Kidney capillary endothelial cell (primary cell): Measurements from ENCODE around the gene ASB4.
A peak's percentile ranks its signal among the peaks of the same experiment; 100 is the strongest.
"Not testable (repeated sequence)": the region's sequence is repeated elsewhere in the genome, so short reads cannot be mapped to it uniquely, and the experiment has no call there.

Experiments
- DNase-seq: peaks from one replicate; pipeline ENCODE4 v3.0.0-alpha.2; 2018; ENCODE audit warnings: low spot score

ASB4 gene

GRCh38 chr7:95485391-95486123 lies at the start of gene ASB4:
TSS of gene ASB4 (plus strand) at chr7:95485943. CDS start at chr7:95485972, 29 bp downstream.
- no peak for DNase-seq

GRCh38 chr7:95436407-95436806 lies 49.3 kb upstream of the ASB4 start:
- no peak for DNase-seq

DNA sequence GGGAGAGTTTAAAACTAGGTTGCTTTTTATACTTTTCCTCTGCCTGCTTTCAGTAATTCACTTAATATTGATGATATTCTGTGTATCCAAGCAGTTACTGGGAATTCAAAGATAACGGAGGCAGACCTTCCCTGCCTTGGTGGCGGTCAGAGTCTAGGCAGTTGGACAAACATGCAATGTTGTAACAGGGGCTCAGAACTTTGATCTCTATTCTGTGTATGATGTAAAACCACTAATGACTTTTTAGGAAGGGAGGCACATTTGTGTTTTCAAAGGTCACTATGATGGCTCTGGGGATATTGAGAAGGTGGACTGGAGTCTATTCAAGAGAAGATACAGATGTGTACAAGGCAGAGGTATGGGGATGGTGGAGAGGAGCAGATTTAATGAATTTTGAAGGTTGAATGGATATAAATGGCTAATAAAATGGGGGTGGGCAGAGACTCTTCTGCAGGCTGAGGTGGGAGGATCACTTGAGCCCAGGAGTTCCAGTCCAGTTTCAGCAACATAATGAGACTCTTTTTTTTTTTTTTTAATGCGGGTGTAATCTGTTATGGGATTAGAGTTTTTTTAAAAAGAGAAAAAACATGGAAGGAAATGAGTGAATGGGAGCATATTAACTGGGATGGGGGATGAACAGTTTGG lies 45.2 kb upstream of the ASB4 start:
- DNase-seq = no peak

DNA sequence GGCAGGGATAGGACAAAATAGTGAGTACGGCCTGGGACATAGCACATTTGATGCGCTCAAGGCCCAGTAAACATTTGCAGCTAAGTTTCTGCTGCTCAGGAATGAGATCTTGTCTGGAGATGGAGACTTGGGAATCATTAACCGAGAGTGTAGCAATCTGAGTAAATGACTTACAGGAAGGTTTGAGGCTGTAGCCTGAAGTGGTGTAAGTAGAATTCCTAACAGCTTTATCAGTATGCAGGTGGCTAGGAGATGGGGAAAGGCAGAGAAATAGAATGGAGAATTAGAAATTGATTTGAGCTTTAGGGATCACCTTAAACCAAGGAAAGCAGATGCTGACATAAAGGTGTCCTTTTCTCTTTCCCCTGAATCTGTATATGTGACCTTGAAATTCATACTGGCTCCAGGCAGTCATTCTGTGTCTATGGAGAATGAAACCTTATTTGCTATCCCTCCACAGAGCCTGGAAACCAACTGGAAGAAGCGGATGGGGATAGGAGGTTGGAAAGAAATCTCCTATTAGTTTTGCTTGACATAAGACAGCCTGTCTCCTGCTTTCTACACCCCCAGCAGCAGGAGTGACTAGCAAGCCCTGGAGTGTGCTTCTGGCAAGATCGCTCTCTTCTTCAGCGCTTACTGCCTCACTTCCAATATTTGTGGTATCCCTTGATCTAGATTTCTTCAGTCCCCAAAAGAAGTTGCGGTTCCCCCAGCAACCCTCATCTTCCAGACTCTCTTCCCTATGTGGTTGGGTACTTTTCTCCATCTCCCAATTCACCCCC lies 44.5 kb upstream of the ASB4 start:
- no peak for DNase-seq

GRCh38 chr7:95444796-95445195 lies 40.9 kb upstream of the ASB4 start:
- DNase-seq = no peak

GRCh38 chr7:95446618-95447017 lies 39.1 kb upstream of the ASB4 start:
- DNase-seq = no peak

- DNase-seq = no peak
Observed at GRCh38 chr7:95454438-95455045, 31.2 kb upstream of the ASB4 start.

GRCh38 chr7:95457947-95458346 lies 27.8 kb upstream of the ASB4 start:
- DNase-seq = no peak

- not testable (repeated sequence) for DNase-seq
Observed at GRCh38 chr7:95460653-95461052, 25.1 kb upstream of the ASB4 start.

DNA sequence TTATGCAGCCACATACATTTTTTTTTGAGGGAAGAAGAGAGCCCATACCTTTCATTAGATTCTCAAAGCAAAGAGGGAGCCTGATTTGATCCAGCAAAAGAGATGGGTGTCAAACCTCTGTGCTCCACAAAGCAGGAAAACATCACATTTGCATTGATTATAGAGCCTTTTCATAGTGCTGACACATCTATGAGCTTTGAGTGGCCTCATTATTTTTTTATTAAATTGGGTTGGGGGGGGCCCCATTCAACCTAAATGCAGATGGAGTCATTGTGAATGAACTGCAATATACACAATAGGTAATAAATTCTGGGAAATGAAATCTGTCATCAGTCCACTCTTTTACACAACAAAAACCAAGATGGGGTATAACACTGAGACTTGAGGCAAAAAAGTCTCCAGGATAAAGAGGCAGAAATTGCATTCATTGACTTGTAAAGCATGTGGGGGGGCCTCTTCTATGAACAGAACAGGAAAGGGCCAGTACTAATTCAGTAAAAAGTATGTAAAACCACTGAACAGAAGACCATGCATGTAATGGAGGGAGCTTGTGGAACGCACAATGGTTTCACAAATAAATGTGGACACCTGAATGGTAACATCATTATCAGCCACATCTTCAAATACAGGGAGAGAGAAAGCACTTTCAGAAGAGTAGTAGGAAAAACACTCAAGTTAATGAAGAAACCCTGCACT lies 17.7 kb upstream of the ASB4 start:
- no peak for DNase-seq

DNA sequence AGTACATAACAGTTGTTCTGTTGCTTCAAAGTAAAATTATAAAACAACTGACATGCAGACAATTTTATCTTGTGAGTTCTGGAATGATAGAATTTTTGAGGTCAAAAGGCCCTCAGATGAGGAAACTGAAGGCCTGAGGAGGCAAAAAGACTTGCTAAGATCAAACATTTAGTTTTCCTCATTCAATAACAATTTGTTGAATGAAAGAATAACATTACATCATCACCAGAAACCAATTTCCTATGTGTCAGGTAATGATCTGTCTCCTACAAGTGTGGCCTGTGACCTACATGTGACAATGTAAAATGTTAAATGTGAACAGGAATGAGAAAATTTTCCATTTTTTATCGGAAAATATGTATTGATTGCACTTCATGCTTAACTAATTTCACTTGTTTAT lies 16.6 kb upstream of the ASB4 start:
- no peak for DNase-seq

DNA sequence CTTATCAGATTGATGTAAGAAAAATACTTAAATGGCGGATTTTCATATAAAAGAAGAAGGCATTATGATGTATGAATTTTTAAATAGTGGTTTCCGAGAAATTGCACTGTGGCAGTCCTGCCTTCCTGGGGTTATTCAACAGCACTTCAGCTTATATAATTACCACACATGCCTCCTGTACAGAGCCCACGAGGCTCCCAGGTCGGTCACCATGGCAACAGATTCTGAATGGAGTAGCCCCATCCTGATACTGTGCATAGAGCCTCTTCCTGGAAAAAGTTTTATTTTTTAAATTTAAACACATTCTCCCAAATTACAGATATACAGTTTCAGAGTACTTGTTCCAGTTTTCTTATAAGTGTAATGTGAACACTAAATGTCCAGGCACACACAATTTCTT lies 15.9 kb upstream of the ASB4 start:
- DNase-seq = no peak

DNA sequence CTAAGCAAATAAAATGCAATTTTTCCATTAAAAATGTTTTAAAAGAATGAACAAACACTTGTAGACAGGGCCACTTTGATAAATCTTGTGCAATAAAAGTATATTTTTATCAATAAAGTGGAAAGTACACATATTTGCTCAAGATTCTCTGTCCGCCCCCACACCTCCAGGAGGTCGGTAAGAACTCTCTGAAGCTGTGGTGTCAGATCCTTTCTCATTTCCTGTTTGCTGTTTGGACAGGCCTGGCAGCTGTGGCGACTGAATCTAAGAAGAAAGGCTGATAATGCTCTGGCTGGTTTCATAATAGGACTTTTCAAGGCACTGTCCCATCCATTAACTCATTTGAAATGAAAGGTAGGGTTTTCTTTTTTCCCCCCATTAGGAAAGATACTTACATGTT lies 15.3 kb upstream of the ASB4 start:
- DNase-seq = peak; percentile 78

GRCh38 chr7:95471071-95471470 lies 14.7 kb upstream of the ASB4 start:
- peak; percentile 77 for DNase-seq

DNA sequence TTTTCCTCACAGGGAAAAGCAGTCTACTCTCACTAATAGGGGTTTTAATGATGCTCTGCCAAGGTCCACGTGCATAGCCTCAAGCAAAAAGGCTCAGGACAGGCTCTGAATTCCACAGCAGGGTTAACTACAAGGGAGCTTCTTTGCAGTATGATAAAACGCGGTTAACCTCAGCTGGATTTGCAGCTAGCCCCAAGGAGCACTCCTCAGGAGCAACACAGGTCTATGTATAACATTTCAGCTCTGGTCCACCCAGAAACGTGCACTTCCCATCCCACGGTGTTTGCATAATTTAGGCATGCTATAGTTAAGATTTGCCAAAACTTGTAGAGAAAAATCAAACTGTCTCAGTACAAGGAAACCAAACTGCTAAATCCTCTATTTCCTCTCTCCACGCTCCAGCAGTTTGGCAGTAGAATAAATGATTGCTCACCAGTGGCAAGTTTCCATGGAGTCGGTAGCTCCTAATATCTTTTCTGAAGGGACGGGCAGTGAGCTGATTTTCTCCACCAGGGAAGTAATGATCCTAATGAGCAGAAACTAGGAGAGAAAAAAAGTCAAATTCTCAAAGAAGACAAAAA lies 13.1 kb upstream of the ASB4 start:
- DNase-seq = no peak

DNA sequence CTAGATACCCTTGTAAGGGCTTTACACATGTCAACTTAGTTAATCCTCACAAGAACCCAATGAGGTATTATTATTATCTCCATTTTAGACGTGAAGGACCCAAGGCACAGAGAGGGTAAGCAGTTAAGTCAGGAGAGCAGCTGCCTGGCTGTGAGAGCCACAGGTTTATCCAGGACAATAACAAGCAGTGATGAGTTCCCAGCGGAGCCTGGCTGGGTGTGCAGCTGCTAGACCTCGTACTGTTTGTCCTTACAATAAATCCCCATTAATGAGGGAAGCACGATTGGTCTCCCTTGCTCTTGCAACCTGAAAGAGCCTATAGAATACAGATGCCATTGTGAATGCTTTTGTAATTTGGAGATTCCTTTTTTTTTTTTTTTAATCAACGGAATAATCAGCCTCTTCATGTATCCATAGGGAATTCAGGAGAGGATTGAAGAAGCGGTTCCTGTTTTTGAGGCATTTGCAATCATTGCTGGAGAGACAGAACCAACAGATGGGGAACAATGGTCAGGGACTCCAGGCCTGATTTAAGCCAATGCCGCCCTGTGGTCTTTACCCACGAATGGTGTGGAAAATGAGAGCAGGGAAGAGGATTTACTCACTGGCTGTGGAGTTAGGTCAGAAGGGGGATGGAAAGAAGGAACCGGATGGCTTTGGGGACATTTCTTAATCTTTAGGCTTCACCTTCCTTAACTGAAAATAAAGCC lies 12.3 kb upstream of the ASB4 start:
- DNase-seq = no peak

- DNase-seq = no peak
Observed at GRCh38 chr7:95476072-95476847, 9.5 kb upstream of the ASB4 start.

DNA sequence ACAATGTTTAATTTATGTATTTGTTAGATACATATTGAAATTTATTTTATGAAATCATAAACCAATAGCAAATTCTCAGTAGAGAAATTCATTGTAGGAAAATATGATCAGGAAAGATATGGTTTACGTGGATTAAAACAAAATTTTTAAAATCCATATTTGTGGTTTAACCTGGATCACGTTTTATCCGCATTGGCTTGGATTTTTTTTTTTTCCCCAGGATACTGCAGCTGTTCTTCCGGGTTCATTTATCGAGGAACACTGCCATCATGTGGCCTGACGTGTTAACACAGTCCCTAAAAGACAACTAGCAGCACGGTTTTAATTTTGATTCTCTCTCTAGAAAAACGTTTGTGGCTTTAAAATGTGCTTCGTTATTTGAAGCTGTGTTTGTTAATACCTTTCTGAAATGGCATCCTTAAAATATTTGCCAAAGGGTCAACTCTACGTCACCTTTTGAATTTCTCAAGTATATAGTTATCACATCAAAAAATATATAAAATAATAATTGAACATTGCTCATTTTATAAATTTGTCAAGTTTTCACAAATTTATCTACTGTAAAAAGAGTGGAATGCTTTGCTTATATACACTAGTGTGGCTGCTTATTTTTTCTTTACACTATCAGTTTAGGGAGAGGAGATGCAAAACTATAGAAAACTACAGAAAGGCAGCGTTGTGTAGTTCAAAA lies 8.7 kb upstream of the ASB4 start:
- DNase-seq = peak; percentile 58

DNA sequence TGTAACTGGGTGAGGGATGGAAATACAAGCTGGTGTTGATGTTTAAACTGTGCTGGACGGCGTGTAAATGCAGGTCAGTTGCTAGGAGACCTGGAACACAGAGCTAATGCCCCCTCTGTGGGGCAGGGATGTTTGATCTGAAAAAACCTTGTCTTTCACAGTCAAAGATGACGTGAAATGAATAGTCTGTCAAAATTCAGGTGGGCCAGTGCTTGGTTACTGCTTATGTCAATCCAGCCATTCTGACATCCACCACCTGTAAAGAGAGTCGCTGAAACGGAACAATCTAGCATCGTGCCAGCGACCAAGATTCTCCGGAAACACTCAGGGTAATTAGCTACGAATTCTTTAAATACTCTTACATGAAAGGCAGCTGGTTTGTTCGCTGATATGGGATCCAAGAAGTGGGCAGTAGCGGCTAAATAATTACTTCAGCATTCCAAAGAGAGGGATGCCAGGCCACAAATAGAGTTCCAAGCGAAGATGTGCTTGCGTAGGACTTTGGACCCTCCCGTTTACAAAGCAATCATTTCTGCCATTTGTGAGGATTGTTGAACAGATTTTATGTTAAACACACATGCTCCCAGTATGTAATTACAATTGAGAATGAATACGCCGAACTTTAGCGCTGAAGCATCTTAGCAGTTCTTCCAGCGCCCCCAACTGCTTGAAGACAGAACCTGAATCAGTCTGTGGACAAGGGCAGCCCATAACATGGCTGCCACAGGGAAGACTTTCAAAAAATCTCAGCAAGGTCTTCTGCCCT lies 7.3 kb upstream of the ASB4 start:
- DNase-seq = no peak
